IMR-90 (cell line): Measurements from ENCODE around the gene LAMA3. TPM values are rescaled to one million over a fixed set of nuclear protein-coding genes. Genes with fewer than 3 reads are reported as not detected.

Experiments
- BHLHE40 ChIP-seq: fragments of 150-350 bp; IDR thresholded peaks from 2 replicates; pipeline ENCODE4 v1.6.1; 2016; ENCODE audit warnings: mild to moderate bottlenecking, low read depth, low read length
- ELK1 ChIP-seq: fragments of 150-350 bp; IDR thresholded peaks from 2 replicates; pipeline ENCODE4 v1.6.1; 2016; ENCODE audit warnings: low read depth, mild to moderate bottlenecking, low read length, moderate library complexity, borderline replicate concordance
- polyA plus RNA-seq, 3 experiments: library from polyadenylated mRNA; depleted of rRNA; stranded (reverse); fragments of >200 nt; gene quantifications; 2 replicates each; pipeline ENCODE4 v1.2.3, GENCODE V29; 2012; ENCODE audit warnings: low replicate concordance in 1 of 3
- total RNA-seq: library from RNA; depleted of rRNA; stranded (reverse); fragments of >200 nt; gene quantifications from 2 replicates; pipeline ENCODE4 v1.2.3, GENCODE V29; 2012

The LAMA3 gene
- total and polyA plus RNA-seq, 2 of the 4 experiments (the other 2 are of a cell fraction): 0.18 to 0.19 TPM

- no peak for TF ChIP-seq ELK1
- TF ChIP-seq BHLHE40: no peak
Observed at GRCh38 chr18:23927821-23928746, 238.8 kb downstream of the LAMA3 start (continued).
